ENCODE results near the gene C16orf95.
A peak's percentile ranks its signal among the peaks of the same experiment; 100 is the strongest.

Gene C16orf95

DNA sequence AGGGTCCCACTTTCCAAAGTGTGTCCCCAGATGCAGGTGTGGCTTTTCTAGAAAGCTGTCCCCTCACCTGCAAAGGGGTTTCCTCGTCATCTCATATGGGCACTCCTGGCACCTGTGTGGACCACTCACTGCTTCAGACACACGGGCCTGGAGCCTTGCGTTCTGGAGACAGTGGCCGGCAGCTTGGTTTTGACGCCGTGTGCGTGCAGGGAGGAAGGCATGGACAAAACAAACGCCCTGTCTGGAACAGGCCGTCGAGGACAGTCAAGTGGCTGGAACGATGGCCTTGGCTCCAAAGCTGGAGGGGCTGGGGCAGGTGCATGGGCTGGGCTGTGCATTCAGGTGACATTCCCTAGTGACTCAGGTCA lies 13.0 kb upstream of the C16orf95 start:
- Mint-ChIP-seq H3K4me3 (no peak overlapping the region), H3K27me3 (no peaks in the 10 kb centered on the region), H3K4me1 (no peaks in the 10 kb centered on the region), H3K27ac (no peak overlapping the region), H3K36me3 (ENCODE audit: low read depth) (peaks cover 3% of the 10 kb centered on the region), H3K9me3 (no peaks in the 10 kb centered on the region)
- DNase-seq = no peak
- no peak for ATAC-seq

DNA sequence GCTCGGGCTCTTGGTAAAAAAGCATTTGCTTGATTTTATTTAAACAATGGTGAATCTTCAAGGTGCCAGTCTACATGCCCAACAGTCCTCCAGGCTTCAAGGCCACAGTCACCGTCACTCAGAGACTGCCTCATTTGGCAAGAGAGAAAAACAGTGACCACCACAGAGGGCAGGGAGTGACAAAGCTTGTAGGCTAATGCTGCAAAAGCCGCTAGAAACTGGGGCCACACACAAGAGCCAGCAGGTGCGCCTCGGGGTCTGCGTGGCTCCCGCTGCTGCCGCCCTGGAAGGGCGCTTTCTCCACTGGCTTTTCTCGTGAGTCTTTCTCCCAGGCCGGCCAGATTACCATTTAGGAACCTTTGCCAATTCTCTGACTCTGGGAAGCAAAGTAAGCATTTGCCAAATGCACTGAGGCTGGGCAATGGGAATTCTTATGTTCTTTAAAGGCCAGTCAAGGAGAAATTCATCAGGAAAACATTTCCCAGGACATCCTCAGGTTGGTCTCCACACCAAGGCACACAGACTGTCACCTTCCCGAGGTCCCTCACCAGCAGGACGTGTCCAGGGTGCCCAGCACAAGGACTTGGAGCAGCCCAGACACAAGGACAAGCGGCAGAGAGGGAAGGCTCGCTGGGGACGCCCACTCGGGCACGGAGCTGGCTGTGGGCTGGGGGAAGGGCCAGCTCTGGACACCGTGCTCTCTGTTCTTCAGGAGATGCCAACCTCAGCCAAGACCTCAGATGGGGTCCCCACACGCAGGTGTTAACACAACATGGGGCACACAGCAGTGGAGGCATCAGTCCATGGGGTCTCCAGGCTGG lies 12.5 kb upstream of the C16orf95 start:
- no peak for DNase-seq
- H3K27ac Mint-ChIP-seq = no peak overlapping the region
- no peaks in the 10 kb centered on the region for H3K27me3 Mint-ChIP-seq
- H3K9me3 Mint-ChIP-seq = no peaks in the 10 kb centered on the region
- ATAC-seq = no peak
- H3K4me3 Mint-ChIP-seq = no peak overlapping the region
- H3K36me3 Mint-ChIP-seq (ENCODE audit: low read depth) = peaks cover 3% of the 10 kb centered on the region
- H3K4me1 Mint-ChIP-seq = no peaks in the 10 kb centered on the region

DNA sequence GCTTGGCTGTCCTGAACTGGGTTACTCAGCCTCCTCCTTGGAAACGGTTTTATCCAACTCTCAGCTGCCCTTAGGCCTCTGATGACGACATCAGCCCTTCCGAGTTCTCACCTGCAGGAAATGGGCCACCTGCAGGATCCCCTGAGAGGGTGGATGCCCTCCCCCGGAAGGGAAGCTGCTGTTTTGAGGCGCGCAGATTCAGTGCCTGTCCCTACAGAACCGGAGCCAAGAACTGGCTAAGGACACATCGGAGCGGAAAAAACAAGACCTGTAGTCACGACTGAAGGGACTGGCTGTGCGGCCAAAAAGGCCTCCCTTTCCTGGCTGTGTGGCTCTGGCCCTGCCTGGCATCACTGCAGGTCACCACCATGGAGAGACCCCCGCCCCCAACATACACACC lies 11.7 kb upstream of the C16orf95 start:
- H3K27ac Mint-ChIP-seq = no peak overlapping the region
- DNase-seq (no peak), ATAC-seq (no peak)
- H3K9me3 Mint-ChIP-seq = no peaks in the 10 kb centered on the region
- no peak overlapping the region for H3K4me3 Mint-ChIP-seq
- H3K27me3 Mint-ChIP-seq = no peaks in the 10 kb centered on the region
- H3K4me1 Mint-ChIP-seq = no peaks in the 10 kb centered on the region
- peaks cover 3% of the 10 kb centered on the region for H3K36me3 Mint-ChIP-seq (ENCODE audit: low read depth)

DNA sequence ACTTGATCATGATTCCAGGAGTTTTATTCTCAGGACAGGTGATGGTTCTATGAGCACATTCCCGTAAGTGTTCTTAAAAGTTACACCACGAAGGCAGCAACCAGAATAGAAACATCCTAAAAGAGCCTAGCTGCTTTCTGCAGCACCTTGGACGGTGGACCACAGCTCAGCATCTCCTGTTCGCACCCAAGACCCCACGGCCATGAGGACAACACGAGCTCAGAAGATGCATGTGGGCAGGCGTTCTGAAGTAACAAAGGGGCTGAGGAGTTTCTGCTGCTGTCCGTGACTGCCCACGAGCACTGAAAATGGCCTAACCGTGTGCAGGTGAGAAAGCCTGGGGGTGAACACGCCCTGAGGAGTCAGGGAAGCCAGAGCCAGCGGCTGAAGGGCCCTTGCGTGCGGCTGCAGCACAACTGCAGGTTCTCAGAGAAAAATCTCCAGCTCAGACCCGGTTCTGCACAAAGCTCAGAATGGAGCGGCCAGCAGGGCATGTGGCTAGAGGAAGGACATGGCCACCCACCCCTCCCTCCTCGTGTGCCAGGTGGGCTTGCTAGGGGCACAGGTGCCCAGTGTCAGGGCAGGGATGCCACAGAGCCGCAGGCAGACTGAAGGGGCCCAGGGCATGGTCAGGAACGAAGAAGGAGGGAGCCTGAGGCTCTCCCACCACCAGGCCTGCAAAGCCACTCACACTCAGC lies 10.8 kb upstream of the C16orf95 start:
- H3K9me3 Mint-ChIP-seq = no peaks in the 10 kb centered on the region
- no peaks in the 10 kb centered on the region for H3K27me3 Mint-ChIP-seq
- ATAC-seq = no peak
- no peak overlapping the region for H3K4me3 Mint-ChIP-seq
- H3K4me1 Mint-ChIP-seq = no peaks in the 10 kb centered on the region
- no peak for DNase-seq
- no peak overlapping the region for H3K27ac Mint-ChIP-seq
- peaks cover 3% of the 10 kb centered on the region for H3K36me3 Mint-ChIP-seq (ENCODE audit: low read depth)

DNA sequence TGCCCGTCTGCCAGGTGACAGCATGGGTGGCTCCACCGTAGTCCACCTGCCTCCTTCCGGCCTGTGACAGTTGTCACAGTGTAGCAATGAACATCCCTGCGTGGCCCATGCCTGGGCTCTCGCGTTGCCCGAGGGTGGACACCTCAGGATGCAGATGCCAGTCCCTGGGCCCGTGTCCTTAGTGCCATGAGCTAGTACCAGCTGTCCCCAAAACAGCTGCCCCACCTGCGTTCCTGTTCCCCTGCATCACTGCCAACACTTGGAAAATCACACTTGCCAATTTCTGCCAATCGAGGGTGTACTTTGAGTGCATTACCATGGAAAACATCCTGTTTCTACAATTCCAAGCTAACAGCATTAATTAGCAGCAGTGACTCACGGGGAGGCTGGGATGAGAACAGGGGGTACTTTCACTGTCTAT lies 9.0 kb upstream of the C16orf95 start:
- no peak overlapping the region for H3K27ac Mint-ChIP-seq

DNA sequence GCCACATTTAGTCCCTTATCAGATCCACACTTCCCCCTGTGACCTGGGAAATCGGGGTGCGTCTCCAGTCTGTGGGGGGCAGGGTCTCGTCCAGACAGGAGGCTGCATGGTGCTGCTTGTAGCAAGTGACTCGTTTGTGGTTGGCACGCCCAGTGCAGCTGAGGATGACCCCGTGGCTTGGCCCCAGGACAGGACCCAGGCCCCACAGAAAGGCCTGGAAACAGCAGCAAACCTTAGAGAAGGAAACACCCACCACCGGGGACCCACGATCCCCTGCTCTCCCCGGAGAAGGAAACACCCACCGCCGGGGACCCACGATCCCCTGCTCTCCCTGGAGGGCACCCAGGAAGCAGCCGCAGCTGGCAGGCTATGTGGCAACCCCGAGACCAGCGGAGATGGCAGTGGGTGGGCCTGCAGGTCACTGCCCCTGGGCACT lies 8.2 kb upstream of the C16orf95 start:
- ATAC-seq (no peak), DNase-seq (no peak)
- H3K36me3 Mint-ChIP-seq (ENCODE audit: low read depth) = no peaks in the 10 kb centered on the region
- H3K9me3 Mint-ChIP-seq = no peaks in the 10 kb centered on the region
- H3K27ac Mint-ChIP-seq = no peak overlapping the region
- no peaks in the 10 kb centered on the region for H3K4me1 Mint-ChIP-seq
- no peak overlapping the region for H3K4me3 Mint-ChIP-seq
- no peaks in the 10 kb centered on the region for H3K27me3 Mint-ChIP-seq

More for the DNA sequence above, 9.0 kb upstream of the C16orf95 start:
- ATAC-seq (no peak), DNase-seq (no peak)
- Mint-ChIP-seq H3K36me3 (ENCODE audit: low read depth) (peaks cover 3% of the 10 kb centered on the region), H3K4me3 (no peak overlapping the region), H3K9me3 (no peaks in the 10 kb centered on the region), H3K4me1 (no peaks in the 10 kb centered on the region), H3K27me3 (no peaks in the 10 kb centered on the region)

DNA sequence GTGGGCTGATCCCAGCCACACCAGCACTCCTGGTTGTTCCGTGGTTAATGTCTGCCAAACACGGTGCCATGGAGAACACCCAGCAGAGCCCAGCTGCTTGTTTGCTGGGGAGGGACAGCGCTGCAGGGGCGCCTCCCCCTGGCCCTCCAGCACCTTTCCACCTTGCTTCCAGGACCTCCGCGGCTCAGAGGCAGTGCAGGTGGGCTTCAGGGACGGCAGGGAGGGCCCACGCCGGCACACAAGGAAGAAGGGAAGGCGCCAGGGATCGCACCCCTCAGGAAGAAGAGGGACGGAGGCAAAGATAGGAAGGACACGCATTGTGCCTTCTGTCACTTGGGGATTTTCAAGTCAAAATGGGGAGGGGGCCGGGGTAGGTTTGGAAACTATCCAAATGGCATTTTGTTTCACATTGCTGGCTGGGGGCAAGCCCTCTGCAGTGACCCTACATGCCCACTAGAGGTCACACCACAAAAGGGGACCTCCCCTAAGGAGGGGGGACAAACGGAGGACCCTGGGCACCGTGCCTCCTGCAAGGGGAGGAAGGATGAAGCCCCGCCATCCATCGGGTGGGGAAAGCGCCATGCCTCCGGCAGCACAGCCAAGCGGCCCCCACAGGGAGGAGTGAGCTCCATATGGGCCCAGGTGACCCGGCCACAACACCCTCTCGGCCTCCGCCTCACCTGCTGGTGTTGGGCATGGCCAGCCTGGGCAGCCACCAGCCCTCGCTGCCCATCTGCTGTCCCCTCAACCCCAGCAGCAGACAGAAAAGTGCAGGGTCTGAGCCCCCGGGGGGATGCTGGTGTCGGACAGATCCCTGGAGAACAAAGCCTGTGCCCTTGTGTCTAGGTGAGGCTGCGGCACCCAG lies 7.5 kb upstream of the C16orf95 start:
- Mint-ChIP-seq H3K27me3 (no peaks in the 10 kb centered on the region), H3K9me3 (no peaks in the 10 kb centered on the region), H3K27ac (no peak overlapping the region), H3K4me3 (no peak overlapping the region), H3K36me3 (ENCODE audit: low read depth) (no peaks in the 10 kb centered on the region), H3K4me1 (no peaks in the 10 kb centered on the region)
- DNase-seq = peak; percentile 44
- peak; percentile 48 for ATAC-seq

DNA sequence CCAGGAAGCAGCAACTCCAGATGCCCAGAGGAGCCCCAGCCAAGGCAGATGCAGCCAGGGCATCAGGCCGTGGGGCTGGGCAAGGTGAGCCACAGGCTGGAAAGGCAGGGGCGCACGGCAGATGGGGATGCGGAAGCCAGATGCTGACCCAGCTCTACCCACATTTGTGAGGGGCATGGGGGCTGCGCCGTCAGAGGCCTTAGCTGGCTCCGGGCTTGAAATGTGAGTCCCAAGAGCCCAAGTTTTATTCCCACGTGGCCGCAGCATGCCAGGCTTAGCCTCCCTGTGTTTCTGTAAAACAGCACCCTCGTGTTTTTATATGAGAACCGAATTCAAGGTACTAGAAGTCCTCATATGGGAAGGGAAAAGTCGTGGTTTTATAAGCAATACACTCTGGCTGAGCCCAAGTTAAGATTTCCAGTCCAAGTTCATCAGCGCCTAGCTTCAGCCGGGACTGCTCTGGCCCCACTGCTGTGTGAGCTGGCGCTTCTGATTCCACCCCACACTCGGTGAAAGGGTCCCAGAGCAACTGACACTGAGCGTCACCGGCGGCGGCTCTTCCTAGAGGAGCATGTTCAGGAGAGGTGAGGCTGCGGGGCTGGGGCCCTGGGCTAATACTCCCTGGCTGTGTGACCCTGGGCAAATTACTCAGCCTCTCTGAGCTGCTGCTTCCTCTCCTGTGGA lies 6.7 kb upstream of the C16orf95 start:
- Mint-ChIP-seq H3K27me3 (no peaks in the 10 kb centered on the region), H3K9me3 (no peaks in the 10 kb centered on the region), H3K4me1 (peaks cover 3% of the 10 kb centered on the region), H3K4me3 (no peak overlapping the region), H3K27ac (no peak overlapping the region), H3K36me3 (ENCODE audit: low read depth) (peaks cover 3% of the 10 kb centered on the region)
- ATAC-seq (no peak), DNase-seq (no peak)

DNA sequence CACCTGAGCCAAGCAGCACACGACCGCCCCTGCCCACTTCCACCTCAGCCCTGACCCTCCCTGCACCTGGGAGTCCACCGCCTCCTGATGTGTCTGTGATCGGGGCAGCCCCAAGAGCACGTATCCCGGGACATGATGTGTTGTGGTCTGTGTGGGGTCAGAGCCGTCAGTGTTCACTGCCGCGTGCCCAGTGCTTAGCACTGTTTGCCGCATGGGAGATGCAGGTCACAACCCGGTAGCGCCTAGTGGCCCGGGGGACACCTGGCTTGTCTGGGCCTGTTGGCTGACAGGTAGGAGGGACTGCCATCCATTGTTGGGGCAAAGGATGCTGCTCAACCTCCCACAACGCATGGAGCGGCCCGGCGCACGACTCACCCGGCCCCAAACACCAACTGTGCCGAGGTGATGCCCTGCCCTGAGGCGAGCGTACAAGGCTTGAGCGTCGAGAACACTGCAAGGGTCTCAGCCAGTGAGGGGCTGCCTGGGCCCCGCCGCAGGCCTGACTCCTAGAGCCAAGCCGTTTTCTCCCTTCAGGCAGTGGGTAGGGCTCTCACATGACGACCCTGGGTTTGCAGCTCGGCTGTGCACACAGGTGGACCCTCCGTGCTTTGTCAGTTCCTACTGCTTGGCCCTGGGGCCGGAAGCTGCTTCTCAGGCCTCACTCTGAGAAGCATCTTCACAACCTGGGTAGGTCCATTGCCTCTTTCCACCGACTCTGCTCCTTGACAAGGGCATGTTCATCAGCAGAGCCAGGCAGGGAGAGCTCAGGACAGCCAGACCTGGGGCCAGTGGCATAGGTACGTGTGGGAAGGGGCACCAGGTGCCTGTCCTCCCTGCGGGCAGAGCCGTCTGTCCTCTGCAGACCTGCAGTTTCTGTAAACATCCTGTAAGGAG lies 5.9 kb upstream of the C16orf95 start:
- DNase-seq (no peak), ATAC-seq (no peak)
- no peak overlapping the region for H3K27ac Mint-ChIP-seq
- peaks cover 11% of the 10 kb centered on the region for H3K36me3 Mint-ChIP-seq (ENCODE audit: low read depth)
- no peaks in the 10 kb centered on the region for H3K9me3 Mint-ChIP-seq
- H3K4me1 Mint-ChIP-seq = peaks cover 9% of the 10 kb centered on the region
- H3K27me3 Mint-ChIP-seq = no peaks in the 10 kb centered on the region
- no peak overlapping the region for H3K4me3 Mint-ChIP-seq

DNA sequence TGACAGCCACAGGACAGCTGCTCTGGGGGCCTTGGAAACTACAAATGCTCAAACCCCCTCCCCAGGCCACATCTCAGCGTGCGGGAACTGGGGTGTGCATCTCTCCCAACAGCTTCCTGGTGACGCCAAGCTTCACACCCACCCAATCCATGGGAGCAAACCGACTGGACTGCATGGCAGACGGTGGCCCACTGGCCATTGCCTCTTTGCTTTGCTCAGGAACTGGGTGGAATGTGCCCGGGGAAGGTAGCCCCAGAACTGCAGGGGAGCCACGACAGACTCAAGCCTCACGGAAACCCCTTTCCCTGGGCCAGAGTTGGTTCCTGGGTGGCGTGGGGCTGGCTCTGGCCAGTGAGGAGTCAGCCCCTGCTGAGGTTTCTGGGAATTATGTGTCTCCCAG lies 5.2 kb upstream of the C16orf95 start:
- Mint-ChIP-seq H3K36me3 (ENCODE audit: low read depth) (peaks cover 16% of the 10 kb centered on the region), H3K4me1 (peaks cover 9% of the 10 kb centered on the region), H3K27ac (no peak overlapping the region), H3K9me3 (no peaks in the 10 kb centered on the region), H3K4me3 (no peak overlapping the region), H3K27me3 (no peaks in the 10 kb centered on the region)
- ATAC-seq = no peak
- no peak for DNase-seq

DNA sequence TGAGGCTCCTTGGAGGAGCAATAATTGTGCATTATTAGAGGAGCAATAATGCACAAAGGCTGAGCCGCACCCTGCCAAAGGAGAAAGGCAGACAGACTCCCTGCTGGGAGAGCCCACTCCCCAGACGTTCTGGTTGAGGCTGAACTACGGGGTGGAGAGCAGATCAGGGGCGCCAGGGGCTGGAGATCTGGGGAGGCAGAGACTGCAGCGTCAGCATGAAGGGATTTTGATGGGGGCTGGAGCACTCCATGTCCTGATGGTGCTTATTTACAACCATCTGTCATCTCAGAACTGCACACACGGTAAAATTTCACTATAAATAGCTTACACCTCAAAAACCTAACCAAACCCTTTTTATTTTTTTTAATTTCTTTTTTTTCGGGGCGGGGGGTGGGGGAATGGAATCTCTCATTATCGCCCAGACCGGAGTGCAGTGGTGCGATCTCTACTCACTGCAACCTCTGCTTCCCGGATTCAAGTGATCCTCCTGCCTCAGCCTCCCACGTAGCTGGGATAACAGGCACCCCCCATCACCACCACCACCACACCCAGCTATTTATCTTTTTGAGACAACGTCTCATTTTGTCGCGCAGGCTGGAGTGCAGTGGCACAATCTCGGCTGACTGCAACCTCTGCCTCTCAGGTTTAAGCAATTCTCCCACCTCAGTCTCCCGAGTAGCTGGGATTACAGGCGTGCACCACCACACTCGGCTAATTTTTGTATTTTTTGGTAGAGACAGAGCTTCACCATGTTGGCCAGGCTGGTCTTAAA lies 4.3 kb upstream of the C16orf95 start:
- Mint-ChIP-seq H3K36me3 (ENCODE audit: low read depth) (peaks cover 16% of the 10 kb centered on the region), H3K27me3 (no peaks in the 10 kb centered on the region), H3K4me1 (peaks cover 14% of the 10 kb centered on the region), H3K9me3 (no peaks in the 10 kb centered on the region), H3K27ac (peak overlapping the region; percentile 52), H3K4me3 (no peak overlapping the region)
- ATAC-seq (no peak), DNase-seq (no peak)

DNA sequence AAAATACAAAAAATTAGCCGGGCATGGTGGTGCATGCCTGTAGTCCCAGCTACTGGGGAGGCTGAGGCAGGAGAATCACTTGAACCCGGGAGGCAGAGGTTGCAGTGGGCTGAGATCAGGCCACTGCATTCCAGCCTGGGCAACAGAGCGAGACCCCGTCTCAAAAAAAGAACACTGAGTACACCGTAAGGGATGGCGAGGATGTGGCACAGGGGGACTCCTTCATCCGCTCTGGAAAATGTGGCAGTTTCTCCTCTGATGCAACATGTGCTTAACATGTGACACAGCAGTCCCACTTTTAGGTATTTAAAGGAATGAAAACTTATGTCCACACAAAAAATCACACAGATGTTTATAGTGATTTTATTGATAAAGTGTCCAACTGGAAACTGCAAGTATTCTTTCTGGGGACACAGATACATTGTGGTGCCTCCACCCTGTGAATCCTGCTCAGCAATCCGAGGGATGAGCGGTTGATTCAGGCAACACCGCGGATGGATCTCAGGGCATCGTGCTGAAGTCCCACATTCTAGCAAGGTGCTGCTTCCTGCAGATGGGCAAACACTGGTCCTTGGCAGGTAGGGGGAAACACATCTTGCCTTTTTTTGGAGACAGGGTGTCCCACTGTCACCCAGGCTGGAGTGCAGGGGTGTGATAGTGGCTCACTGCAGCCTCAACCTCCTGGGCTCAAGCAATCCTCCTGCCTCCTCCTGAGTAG lies 3.5 kb upstream of the C16orf95 start:
- H3K9me3 Mint-ChIP-seq = no peaks in the 10 kb centered on the region
- H3K27me3 Mint-ChIP-seq = no peaks in the 10 kb centered on the region
- no peak for ATAC-seq
- peaks cover 16% of the 10 kb centered on the region for H3K4me1 Mint-ChIP-seq
- no peak overlapping the region for H3K27ac Mint-ChIP-seq
- DNase-seq = no peak
- no peak overlapping the region for H3K4me3 Mint-ChIP-seq
- H3K36me3 Mint-ChIP-seq (ENCODE audit: low read depth) = peaks cover 16% of the 10 kb centered on the region

Measured in activated naive CD8-positive, alpha-beta T cell treated with anti-CD3 and anti-CD28 coated beads, Interleukin-2, amount 50 U/mL, for 24 hours (primary cell).